Measurements from ENCODE around the gene UBR2.

The UBR2 gene

DNA sequence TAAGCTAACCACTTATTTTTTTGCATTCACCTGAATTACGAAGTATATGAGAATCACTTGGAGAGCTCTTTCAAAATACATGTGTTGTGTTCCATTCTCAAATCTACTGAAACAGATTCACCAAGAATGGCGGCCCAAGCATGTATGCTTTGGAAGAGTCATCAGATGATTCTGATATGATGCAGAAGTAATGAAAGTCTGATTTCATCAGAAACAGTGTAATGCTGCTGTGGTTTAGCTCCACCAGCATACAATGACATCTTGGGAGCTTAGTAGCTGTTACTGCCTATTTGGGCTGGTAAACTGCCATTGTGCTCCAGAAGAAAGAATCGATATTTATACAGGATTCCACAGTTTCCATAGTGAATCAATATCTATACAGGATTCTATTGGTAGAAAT is 52.9 kb downstream of the UBR2 start:
- Mint-ChIP-seq H3K9me3 (no peaks in the 10 kb centered on the region), H3K27ac (no peak overlapping the region), H3K36me3 (peaks cover 19 to 22% of the 10 kb centered on the region in 2 donors)

GRCh38 chr6:42618105-42618504 is 54.3 kb downstream of the UBR2 start:
- H3K9me3 Mint-ChIP-seq: no peaks in the 10 kb centered on the region
- no peak for DNase-seq
- peaks cover 19 to 27% of the 10 kb centered on the region in 2 donors for H3K36me3 Mint-ChIP-seq
- no peaks in the 10 kb centered on the region for H3K27me3 Mint-ChIP-seq
- ATAC-seq (replicated peaks): no peak
- H3K4me3 Mint-ChIP-seq: no peak overlapping the region
- peak overlapping the region; percentile 66 for H3K27ac Mint-ChIP-seq
- peaks cover 0 to 7% of the 10 kb centered on the region in 2 donors for H3K4me1 Mint-ChIP-seq

More for the DNA sequence above, 52.9 kb downstream of the UBR2 start:
- Mint-ChIP-seq H3K4me1 (peaks cover 0 to 7% of the 10 kb centered on the region in 2 donors), H3K4me3 (no peak overlapping the region), H3K27me3 (no peaks in the 10 kb centered on the region)
- DNase-seq: no peak
- ATAC-seq (replicated peaks): no peak

- Mint-ChIP-seq H3K4me3 (no peak overlapping the region), H3K27me3 (no peaks in the 10 kb centered on the region), H3K4me1 (peaks cover 0 to 7% of the 10 kb centered on the region in 2 donors), H3K9me3 (no peaks in the 10 kb centered on the region), H3K27ac (no peak overlapping the region), H3K36me3 (peaks cover 19 to 28% of the 10 kb centered on the region in 2 donors)
- no peak for ATAC-seq (replicated peaks)
- DNase-seq: no peak
These were observed 54.9 kb downstream of the UBR2 start for GRCh38 chr6:42618686-42619085.

DNA sequence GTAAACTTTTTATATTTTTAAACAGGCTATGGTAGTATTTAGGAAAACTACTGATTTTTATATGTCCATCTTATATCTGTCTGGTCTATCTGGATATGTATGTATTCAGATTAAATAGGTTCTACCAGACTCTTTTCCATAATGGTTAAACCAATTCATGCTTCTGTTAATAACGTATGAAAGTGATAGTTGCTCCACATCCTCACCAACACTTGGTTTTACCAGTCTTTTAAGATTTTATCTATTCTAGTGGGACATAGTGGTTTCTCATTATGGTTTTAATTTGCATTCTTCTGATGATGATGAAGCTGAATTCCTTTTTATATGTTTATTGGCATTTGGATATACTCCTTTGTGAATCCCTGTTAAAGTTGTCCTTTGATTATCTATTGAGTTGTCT is 56.1 kb downstream of the UBR2 start:
- Mint-ChIP-seq H3K27ac (no peak overlapping the region), H3K4me1 (peaks cover 4 to 7% of the 10 kb centered on the region in 2 donors), H3K4me3 (no peak overlapping the region), H3K36me3 (peaks cover 24 to 32% of the 10 kb centered on the region in 2 donors), H3K27me3 (no peaks in the 10 kb centered on the region), H3K9me3 (no peaks in the 10 kb centered on the region)
- no peak for ATAC-seq (replicated peaks)
- no peak for DNase-seq

GRCh38 chr6:42624601-42625000 is 60.8 kb downstream of the UBR2 start:
- Mint-ChIP-seq H3K27ac (peak overlapping the region; percentile 47), H3K4me1 (peaks cover 0 to 9% of the 10 kb centered on the region in 2 donors), H3K36me3 (peaks cover 24 to 41% of the 10 kb centered on the region in 2 donors), H3K27me3 (no peaks in the 10 kb centered on the region), H3K9me3 (no peaks in the 10 kb centered on the region), H3K4me3 (no peak overlapping the region)
- DNase-seq (no peak), ATAC-seq (replicated peaks) (no peak)

DNA sequence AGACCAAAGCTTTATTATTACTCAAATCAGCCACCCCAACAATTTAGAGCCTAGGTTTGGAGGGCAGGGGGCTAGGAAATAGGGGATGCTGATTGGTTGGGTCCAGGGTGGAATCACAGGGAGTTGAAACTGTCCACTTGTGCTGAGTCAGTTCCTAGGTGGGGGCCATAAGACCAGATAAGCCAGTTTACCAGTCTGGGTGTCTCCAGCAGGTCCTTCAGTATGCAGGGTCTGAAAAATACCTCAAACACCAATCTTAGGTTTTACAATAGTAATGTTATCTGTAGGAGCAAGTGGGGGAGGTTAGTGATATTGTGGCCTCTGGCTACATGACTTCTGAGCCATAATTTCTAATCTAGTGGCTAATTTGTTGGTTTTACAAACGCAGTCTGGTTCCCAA is 63.2 kb downstream of the UBR2 start:
- H3K27me3 Mint-ChIP-seq: no peaks in the 10 kb centered on the region
- H3K4me1 Mint-ChIP-seq: peaks cover 0 to 11% of the 10 kb centered on the region in 2 donors
- no peak overlapping the region for H3K27ac Mint-ChIP-seq
- no peaks in the 10 kb centered on the region for H3K9me3 Mint-ChIP-seq
- no peak overlapping the region for H3K4me3 Mint-ChIP-seq
- no peak for DNase-seq
- H3K36me3 Mint-ChIP-seq: peaks cover 25 to 40% of the 10 kb centered on the region in 2 donors
- ATAC-seq (replicated peaks): no peak

DNA sequence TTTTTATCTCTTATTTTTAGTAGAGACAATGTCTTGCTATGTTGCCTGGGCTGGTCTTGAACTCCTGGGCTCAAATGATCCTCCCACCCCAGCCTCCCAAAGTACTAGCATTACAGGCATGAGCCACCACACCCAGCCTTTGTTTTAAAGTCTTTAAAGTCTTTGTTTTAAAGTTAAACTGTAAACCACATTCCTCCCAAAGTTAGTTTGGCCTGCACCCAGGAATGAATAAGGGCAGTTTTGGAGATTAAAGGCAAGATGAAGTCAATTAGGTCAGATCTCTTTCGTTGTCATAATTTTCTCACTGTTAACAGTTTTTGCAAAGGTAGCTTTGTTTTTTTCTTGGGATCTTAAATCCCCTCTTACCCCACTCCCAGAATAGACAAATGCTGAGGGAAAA is 63.8 kb downstream of the UBR2 start:
- Mint-ChIP-seq H3K27ac (peak overlapping the region; percentile 49), H3K36me3 (peaks cover 25 to 42% of the 10 kb centered on the region in 2 donors), H3K27me3 (no peaks in the 10 kb centered on the region), H3K4me3 (no peak overlapping the region), H3K4me1 (peaks cover 0 to 11% of the 10 kb centered on the region in 2 donors), H3K9me3 (no peaks in the 10 kb centered on the region)
- no peak for DNase-seq
- no peak for ATAC-seq (replicated peaks)

GRCh38 chr6:42628604-42629003 is 64.8 kb downstream of the UBR2 start:
- ATAC-seq (replicated peaks) (no peak), DNase-seq (no peak)
- Mint-ChIP-seq H3K4me3 (no peak overlapping the region), H3K27ac (no peak overlapping the region), H3K36me3 (peaks cover 29 to 42% of the 10 kb centered on the region in 2 donors), H3K4me1 (peaks cover 0 to 11% of the 10 kb centered on the region in 2 donors), H3K9me3 (no peaks in the 10 kb centered on the region), H3K27me3 (no peaks in the 10 kb centered on the region)

DNA sequence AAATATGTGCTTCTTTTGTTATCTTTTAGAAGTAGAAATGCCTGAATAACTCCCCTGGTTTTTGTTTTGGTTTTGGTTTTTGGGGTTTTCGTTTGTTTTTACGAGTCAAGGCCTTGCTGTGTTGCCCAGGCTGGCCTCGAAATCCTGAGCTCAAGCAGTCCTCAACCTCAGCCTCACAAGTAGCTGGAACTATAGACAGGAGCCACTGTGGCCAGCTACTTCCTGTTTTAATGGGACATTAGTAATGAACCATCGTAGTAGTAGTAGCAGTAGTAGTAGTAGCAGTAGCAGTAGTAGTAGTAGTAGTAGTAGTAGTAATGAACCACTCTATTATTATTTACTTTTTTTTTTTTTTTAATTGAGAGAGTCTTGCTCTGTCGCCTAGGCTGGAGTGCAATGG is 66.0 kb downstream of the UBR2 start:
- Mint-ChIP-seq H3K27me3 (no peaks in the 10 kb centered on the region), H3K4me3 (no peak overlapping the region), H3K9me3 (no peaks in the 10 kb centered on the region), H3K4me1 (peaks cover 0 to 7% of the 10 kb centered on the region in 2 donors), H3K36me3 (peaks cover 27 to 37% of the 10 kb centered on the region in 2 donors), H3K27ac (peak overlapping the region; percentile 76)
- no peak for DNase-seq
- ATAC-seq (replicated peaks): no peak

DNA sequence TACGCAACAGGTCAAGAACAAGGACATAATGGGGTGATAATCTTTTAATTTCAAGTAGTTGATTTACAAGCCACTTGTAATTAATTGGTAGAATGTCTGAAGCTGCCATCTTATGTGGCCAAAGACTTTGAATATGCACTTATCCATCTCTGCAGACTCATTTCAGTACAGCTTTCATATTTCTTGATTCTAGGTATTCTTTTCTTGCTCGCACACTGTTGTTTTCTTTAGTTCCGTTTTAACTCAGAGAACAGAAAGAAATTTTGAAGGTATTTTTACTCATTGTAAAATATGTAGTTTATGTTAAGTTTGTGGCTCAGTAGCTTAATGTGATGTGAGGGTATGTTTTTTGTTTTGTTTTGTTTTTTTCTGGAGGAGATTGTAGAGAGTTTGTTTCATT is 73.9 kb downstream of the UBR2 start:
- Mint-ChIP-seq H3K36me3 (peaks cover 29 to 43% of the 10 kb centered on the region in 2 donors), H3K4me3 (no peak overlapping the region), H3K4me1 (no peaks in the 10 kb centered on the region), H3K27ac (peak overlapping the region; percentile 63), H3K27me3 (no peaks in the 10 kb centered on the region), H3K9me3 (no peaks in the 10 kb centered on the region)
- DNase-seq (no peak), ATAC-seq (replicated peaks) (no peak)

GRCh38 chr6:42642794-42643193 is 79.0 kb downstream of the UBR2 start:
- H3K27ac Mint-ChIP-seq: no peak overlapping the region

DNA sequence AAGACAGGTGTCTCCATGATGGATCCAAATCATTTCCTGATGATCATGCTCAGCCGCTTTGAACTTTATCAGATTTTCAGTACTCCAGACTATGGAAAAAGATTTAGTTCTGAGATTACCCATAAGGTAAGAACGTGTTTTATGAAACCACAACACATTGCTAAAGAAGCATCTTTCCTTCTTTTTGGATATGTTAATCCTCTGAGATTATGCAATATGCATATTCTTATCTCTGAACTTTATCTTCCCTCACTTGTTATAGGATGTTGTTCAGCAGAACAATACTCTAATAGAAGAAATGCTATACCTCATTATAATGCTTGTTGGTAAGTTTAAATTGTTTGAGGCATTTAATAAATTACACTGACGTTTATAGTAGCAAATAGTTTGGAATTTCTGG is 80.4 kb downstream of the UBR2 start:
- no peaks in the 10 kb centered on the region for H3K4me1 Mint-ChIP-seq
- no peak overlapping the region for H3K4me3 Mint-ChIP-seq
- no peak for DNase-seq
- no peaks in the 10 kb centered on the region for H3K27me3 Mint-ChIP-seq
- no peak for ATAC-seq (replicated peaks)
- H3K36me3 Mint-ChIP-seq: peaks cover 13 to 27% of the 10 kb centered on the region in 2 donors
- no peaks in the 10 kb centered on the region for H3K9me3 Mint-ChIP-seq
- no peak overlapping the region for H3K27ac Mint-ChIP-seq

More at GRCh38 chr6:42642794-42643193, 79.0 kb downstream of the UBR2 start:
- Mint-ChIP-seq H3K4me1 (no peaks in the 10 kb centered on the region), H3K9me3 (no peaks in the 10 kb centered on the region), H3K27me3 (no peaks in the 10 kb centered on the region), H3K4me3 (no peak overlapping the region), H3K36me3 (peaks cover 19 to 26% of the 10 kb centered on the region in 2 donors)
- ATAC-seq (replicated peaks): no peak
- no peak for DNase-seq

- Mint-ChIP-seq H3K4me3 (no peak overlapping the region), H3K9me3 (no peaks in the 10 kb centered on the region), H3K27ac (no peak overlapping the region), H3K27me3 (no peaks in the 10 kb centered on the region), H3K4me1 (no peaks in the 10 kb centered on the region), H3K36me3 (peaks cover 26 to 42% of the 10 kb centered on the region in 2 donors)
- no peak for DNase-seq
- ATAC-seq (replicated peaks): no peak
These were observed 88.4 kb downstream of the UBR2 start for GRCh38 chr6:42652024-42652746.

DNA sequence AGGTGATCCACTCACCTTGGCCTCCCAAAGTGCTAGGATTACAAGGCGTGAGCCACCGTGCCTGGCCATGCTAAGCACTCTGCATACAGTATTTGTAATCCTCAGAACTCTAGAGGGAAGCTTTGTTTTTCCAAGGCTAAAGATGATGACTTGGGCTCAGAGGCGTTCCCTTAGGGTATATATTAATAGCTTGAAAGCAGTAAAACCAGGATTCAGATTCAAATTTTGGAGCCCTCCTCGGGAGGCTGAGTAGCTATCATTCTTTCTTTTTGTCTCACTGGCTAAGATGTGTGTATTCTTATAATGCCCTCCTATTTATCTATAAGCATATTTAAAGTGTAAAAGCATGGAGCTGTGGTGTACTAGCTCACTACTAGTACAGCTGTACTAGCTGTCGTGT is 90.0 kb downstream of the UBR2 start:
- Mint-ChIP-seq H3K9me3 (no peaks in the 10 kb centered on the region), H3K27me3 (no peaks in the 10 kb centered on the region), H3K27ac (no peak overlapping the region), H3K4me1 (no peaks in the 10 kb centered on the region), H3K36me3 (peaks cover 28 to 45% of the 10 kb centered on the region in 2 donors), H3K4me3 (no peak overlapping the region)
- ATAC-seq (replicated peaks) (no peak), DNase-seq (no peak)

- Mint-ChIP-seq H3K27ac (peak overlapping the region; percentile 51), H3K36me3 (peaks cover 21 to 38% of the 10 kb centered on the region in 2 donors), H3K4me3 (no peak overlapping the region), H3K4me1 (peaks cover 0 to 2% of the 10 kb centered on the region in 2 donors), H3K27me3 (no peaks in the 10 kb centered on the region), H3K9me3 (no peaks in the 10 kb centered on the region)
- ATAC-seq (replicated peaks): no peak
- DNase-seq: no peak
These were observed 96.0 kb downstream of the UBR2 start for GRCh38 chr6:42659806-42660205.
